Measurements from ENCODE around the gene SYNM. TPM values are rescaled to one million over a fixed set of nuclear protein-coding genes. Genes with fewer than 3 reads are reported as not detected.

Gene SYNM
- total RNA-seq, 2 donors from 2014 or later, result 5.7 to 8.2 TPM

DNA sequence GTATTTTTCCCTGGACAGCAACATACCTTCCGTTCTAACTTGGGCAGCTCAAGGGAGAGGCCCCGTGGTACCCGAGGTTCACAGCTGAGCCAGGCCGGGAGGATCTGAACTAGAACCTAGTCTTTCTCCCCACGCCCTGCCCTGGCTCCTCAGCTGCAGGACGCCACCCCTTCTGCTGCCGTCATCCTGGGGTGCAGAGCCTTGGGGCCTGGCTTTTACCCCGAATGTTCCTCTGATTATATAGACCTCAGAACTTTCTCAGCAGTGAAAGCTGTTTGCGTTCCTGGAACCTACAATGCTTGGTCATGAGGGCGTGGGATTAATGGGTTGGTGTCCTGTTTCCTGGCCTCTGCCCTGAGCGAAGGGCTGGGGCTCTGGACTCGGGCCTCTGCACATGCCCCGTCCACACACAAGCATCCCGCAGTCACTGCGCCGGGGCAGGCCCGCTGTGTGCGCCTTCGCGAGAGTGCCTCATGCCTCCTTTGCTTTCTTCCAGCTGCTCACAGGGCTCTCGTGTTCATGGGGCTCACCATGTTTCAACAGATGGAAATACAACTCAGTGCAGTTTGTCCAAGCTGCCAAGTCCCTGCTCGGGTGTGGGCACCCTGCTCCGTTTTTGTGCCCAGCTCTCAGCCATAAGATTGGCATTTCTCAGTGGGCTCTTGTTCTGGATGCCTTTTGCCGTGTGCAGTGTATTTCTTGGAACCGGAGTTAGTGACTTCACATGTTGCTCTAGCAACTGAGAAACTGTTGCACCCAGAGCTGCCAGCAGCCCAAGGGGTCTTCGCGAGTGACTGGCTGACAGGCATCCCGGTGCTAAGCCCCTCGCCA lies 20.4 kb downstream of the SYNM start:
- H3K4me1 ChIP-seq, result peaks cover 14% of the 10 kb centered on the region
- no peaks in the 10 kb centered on the region for H3K9me3 ChIP-seq
- no peaks in the 10 kb centered on the region for H3K36me3 ChIP-seq (replicated peaks in 1 of 2; ENCODE audit: insufficient read depth in 1 of 2, low read depth in 2 of 2)
- no peaks in the 10 kb centered on the region for H3K27me3 ChIP-seq
- TF ChIP-seq POLR2A (IDR thresholded peaks at IDR 0.05), result no peak
- TF ChIP-seq, protein P1, sequence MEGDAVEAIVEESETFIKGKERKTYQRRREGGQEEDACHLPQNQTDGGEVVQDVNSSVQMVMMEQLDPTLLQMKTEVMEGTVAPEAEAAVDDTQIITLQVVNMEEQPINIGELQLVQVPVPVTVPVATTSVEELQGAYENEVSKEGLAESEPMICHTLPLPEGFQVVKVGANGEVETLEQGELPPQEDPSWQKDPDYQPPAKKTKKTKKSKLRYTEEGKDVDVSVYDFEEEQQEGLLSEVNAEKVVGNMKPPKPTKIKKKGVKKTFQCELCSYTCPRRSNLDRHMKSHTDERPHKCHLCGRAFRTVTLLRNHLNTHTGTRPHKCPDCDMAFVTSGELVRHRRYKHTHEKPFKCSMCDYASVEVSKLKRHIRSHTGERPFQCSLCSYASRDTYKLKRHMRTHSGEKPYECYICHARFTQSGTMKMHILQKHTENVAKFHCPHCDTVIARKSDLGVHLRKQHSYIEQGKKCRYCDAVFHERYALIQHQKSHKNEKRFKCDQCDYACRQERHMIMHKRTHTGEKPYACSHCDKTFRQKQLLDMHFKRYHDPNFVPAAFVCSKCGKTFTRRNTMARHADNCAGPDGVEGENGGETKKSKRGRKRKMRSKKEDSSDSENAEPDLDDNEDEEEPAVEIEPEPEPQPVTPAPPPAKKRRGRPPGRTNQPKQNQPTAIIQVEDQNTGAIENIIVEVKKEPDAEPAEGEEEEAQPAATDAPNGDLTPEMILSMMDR (IDR thresholded peaks at IDR 0.05), result no peak
- 87 to 88% methylated on average over 23 to 29 of the region's 29 CpGs for WGBS, 2 donors
- H3K4me3 ChIP-seq, result no peak overlapping the region
- no peak overlapping the region for H3K27ac ChIP-seq
- intact Hi-C loops (cut with DNase I), result no loop called here
- ATAC-seq, result no peak
- DNase-seq, result no peak

DNA sequence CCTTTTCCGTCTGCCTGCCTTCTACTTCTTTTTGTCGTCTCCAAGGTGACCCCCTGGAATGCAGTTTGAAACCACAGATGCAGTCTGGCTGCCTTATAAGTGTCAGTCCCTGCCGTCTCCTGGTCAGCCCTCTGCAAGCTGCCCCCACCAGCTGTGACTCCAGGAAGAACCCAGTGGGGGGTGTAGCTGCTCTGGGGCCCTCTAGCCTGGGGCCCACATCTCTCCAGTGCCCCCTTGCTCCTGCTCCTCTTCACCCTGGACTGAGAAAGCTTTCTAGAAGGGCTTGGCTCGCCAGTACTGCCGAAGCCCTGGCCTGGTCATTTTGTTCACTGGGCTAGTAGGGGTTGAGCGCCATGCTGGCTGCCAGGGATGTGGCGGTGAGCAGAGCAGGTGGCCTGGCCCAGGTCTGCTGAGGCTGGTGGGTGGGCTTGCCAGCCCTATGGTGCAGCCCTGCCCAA lies 21.3 kb downstream of the SYNM start:
- ATAC-seq (no peak), DNase-seq (no peak)
- H3K4me1 ChIP-seq, result peaks cover 14% of the 10 kb centered on the region
- TF ChIP-seq, protein P1 (IDR thresholded peaks at IDR 0.05), result no peak
- no peaks in the 10 kb centered on the region for H3K27me3 ChIP-seq
- intact Hi-C loops (cut with DNase I), result no loop called here
- peaks cover 0 to 2% of the 10 kb centered on the region in 2 donors for H3K36me3 ChIP-seq (replicated peaks in 1 of 2; ENCODE audit: insufficient read depth in 1 of 2, low read depth in 2 of 2)
- 91 to 92% methylated on average over 6 to 7 of the region's 7 CpGs for WGBS, 2 donors
- H3K4me3 ChIP-seq, result no peak overlapping the region
- H3K9me3 ChIP-seq, result no peaks in the 10 kb centered on the region
- H3K27ac ChIP-seq, result no peak overlapping the region

DNA sequence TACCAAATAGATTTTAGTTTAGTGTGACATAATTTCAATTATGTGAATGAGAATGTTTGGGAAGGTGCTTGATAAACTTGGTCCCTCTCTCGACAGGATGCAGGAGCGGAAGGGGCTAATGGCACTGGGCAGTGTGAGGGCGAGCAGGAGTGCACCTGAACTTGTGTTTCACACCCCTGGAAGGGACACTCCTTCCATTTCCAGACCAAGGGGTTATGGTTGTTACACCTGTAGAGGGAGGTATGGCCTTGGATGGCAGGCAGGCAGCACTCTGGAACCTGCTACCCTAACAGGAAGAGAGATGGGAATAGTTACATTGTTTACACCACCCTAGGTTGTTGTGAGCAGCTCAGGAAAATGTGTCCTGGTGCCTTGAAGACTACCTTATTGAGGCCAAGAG lies 22.1 kb downstream of the SYNM start:
- Histone ChIP-seq H3K27me3 (no peaks in the 10 kb centered on the region), H3K27ac (no peak overlapping the region), H3K36me3 (replicated peaks in 1 of 2; ENCODE audit: insufficient read depth in 1 of 2, low read depth in 2 of 2) (peaks cover 0 to 2% of the 10 kb centered on the region in 2 donors), H3K9me3 (no peaks in the 10 kb centered on the region), H3K4me1 (peaks cover 14% of the 10 kb centered on the region), H3K4me3 (no peak overlapping the region)
- intact Hi-C loops (cut with DNase I), result no loop called here
- 86 to 93% methylated on average over 3 of the region's 3 CpGs for WGBS, 2 donors
- ATAC-seq (no peak), DNase-seq (no peak)
- no peak for TF ChIP-seq POLR2A (IDR thresholded peaks at IDR 0.05)
- TF ChIP-seq, protein P1 (IDR thresholded peaks at IDR 0.05), result no peak

GRCh38 chr15:99127773-99128172 lies 22.9 kb downstream of the SYNM start:
- H3K27ac ChIP-seq, result no peak overlapping the region
- H3K36me3 ChIP-seq (replicated peaks in 1 of 2; ENCODE audit: insufficient read depth in 1 of 2, low read depth in 2 of 2), result peaks cover 0 to 2% of the 10 kb centered on the region in 2 donors
- no peak for ATAC-seq
- H3K4me1 ChIP-seq, result peaks cover 14% of the 10 kb centered on the region
- no peak overlapping the region for H3K4me3 ChIP-seq
- H3K27me3 ChIP-seq, result no peaks in the 10 kb centered on the region
- H3K9me3 ChIP-seq, result no peaks in the 10 kb centered on the region
- no peak for TF ChIP-seq POLR2A (IDR thresholded peaks at IDR 0.05)
- TF ChIP-seq, protein P1 (IDR thresholded peaks at IDR 0.05), result no peak
- intact Hi-C loops (cut with DNase I), result no loop called here
- DNase-seq, result no peak
- 76 to 80% methylated on average over 3 of the region's 3 CpGs for WGBS, 2 donors

GRCh38 chr15:99128411-99128810 lies 23.5 kb downstream of the SYNM start:
- no peak overlapping the region for H3K27ac ChIP-seq
- no peaks in the 10 kb centered on the region for H3K27me3 ChIP-seq
- H3K4me3 ChIP-seq, result no peak overlapping the region
- peaks cover 12% of the 10 kb centered on the region for H3K4me1 ChIP-seq
- no peaks in the 10 kb centered on the region for H3K9me3 ChIP-seq
- WGBS, 2 donors, result 92 to 95% methylated on average over 5 to 6 of the region's 6 CpGs
- DNase-seq, result no peak
- H3K36me3 ChIP-seq (replicated peaks in 1 of 2; ENCODE audit: insufficient read depth in 1 of 2, low read depth in 2 of 2), result peaks cover 0 to 2% of the 10 kb centered on the region in 2 donors
- no peak for ATAC-seq
- TF ChIP-seq POLR2A (IDR thresholded peaks at IDR 0.05), result no peak
- TF ChIP-seq, protein P1 (IDR thresholded peaks at IDR 0.05), result no peak
- intact Hi-C loops (cut with DNase I), result no loop called here

Measured in body of pancreas (tissue), 4 donors.